ENCODE measurements around the gene CBL.
A peak's percentile ranks its signal among the peaks of the same experiment; 100 is the strongest.

CBL gene

DNA sequence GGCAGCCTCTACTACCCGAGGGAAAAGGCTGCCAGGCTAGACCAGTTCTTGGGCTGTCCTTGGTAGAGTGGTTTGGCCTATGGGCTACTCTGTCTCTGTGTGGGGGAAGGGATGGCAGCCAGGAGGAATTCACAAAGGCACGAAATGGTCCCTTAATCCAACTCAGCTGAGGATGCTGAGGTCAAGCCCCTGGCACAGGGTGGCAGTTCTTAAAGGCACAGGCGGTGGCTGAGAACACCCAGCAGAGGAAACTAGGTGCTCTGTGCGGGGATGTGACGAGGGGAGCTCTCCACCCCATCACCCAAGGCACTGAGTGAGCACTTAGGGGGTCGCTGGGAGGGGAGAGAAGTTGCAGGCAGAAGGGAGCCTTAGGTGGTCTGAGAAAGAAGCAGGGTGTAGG lies 140.5 kb downstream of the CBL start, which contains the start of gene MFRP:
Gene MFRP (minus strand): TSS at position 101 of the 400 bp plus-strand sequence. CDS start 192 bp downstream, outside the sequence.
- ChIA-PET POLR2A (ENCODE audit: low non-redundant PET) (no interaction called here), CTCF (interaction anchor here (5.5 kb wide), 1 partner anchor 10 kb away, joined by 26 read pairs; no protein-coding TSS in a partner anchor)
- DNase-seq (ENCODE audit: low spot score), result no peak
- no peak within 1 kb of the TSS for H3K27ac ChIP-seq
- TF ChIP-seq, protein P1, sequence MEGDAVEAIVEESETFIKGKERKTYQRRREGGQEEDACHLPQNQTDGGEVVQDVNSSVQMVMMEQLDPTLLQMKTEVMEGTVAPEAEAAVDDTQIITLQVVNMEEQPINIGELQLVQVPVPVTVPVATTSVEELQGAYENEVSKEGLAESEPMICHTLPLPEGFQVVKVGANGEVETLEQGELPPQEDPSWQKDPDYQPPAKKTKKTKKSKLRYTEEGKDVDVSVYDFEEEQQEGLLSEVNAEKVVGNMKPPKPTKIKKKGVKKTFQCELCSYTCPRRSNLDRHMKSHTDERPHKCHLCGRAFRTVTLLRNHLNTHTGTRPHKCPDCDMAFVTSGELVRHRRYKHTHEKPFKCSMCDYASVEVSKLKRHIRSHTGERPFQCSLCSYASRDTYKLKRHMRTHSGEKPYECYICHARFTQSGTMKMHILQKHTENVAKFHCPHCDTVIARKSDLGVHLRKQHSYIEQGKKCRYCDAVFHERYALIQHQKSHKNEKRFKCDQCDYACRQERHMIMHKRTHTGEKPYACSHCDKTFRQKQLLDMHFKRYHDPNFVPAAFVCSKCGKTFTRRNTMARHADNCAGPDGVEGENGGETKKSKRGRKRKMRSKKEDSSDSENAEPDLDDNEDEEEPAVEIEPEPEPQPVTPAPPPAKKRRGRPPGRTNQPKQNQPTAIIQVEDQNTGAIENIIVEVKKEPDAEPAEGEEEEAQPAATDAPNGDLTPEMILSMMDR (conservative IDR thresholded peaks at IDR 0.05; ENCODE audit: low read depth), result no peak

DNA sequence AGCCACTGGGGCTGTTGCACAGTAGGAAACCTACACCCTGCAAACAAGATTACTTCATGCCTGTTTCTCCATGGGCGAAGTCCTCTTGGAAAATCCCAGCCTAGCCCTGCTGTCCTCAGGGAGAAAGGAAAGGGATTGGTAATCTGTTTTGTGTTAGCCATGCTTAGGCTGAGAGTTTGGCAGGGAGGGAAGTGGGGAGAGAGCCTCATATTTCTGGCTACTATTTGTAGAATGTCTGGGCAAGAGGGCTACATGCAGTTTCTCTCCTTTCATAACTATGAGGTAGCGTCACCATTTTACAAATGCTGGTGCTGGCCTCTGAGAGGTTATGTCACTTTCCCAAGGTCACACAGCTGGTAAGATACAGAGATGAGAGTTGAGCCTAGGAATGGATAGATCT lies 141.1 kb downstream of the CBL start:
- DNase-seq (ENCODE audit: low spot score), result no peak
- CTCF ChIA-PET, result interaction anchor here (0.8 to 5.5 kb wide), 2 partner anchors 9 kb away, joined by 3 to 26 read pairs; no protein-coding TSS in a partner anchor
- H3K27ac ChIP-seq, result no peak overlapping the region
- TF ChIP-seq, protein P1 (conservative IDR thresholded peaks at IDR 0.05; ENCODE audit: low read depth), result no peak
- POLR2A ChIA-PET (ENCODE audit: low non-redundant PET), result no interaction called here

DNA sequence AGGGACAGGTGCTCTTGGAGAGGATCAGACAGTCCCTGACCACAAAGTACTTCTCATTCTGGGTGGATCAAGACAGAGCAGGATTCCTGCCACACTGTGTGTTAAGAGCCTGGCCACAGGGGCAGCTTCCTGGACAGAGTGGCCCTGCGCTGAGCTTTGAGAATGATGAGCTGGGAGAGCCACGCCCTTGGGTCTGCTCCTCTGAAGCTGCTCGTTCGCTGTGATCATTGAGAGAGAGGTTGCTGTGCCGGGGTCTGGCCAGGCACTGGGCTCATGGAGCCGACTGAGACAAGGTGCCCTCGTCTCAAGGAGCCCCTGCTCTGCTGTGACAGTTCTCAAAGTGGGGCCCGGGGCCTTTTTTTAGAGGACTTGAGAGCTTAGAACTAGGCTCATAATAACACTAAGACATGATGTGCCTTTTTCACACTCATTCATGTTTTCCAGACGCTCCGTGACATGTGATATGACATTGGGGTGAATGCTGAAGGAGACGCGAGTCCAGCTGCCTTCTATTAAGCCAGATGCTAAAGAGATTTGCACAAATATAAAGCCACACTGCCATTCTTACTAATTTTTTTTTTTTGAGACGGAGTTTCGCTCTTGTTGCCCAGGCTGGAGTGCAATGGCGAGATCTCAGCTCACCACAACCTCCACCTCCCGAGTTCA lies 141.9 kb downstream of the CBL start:
- no peak for DNase-seq (ENCODE audit: low spot score)
- POLR2A ChIA-PET (ENCODE audit: low non-redundant PET), result no interaction called here
- no peak overlapping the region for H3K27ac ChIP-seq
- TF ChIP-seq, protein P1 (conservative IDR thresholded peaks at IDR 0.05; ENCODE audit: low read depth), result no peak
- CTCF ChIA-PET, result interaction anchor here (0.6 to 5.5 kb wide), 4 partner anchors 8 to 1966 kb away, joined by 3 to 26 read pairs (median 4); no protein-coding TSS in a partner anchor

DNA sequence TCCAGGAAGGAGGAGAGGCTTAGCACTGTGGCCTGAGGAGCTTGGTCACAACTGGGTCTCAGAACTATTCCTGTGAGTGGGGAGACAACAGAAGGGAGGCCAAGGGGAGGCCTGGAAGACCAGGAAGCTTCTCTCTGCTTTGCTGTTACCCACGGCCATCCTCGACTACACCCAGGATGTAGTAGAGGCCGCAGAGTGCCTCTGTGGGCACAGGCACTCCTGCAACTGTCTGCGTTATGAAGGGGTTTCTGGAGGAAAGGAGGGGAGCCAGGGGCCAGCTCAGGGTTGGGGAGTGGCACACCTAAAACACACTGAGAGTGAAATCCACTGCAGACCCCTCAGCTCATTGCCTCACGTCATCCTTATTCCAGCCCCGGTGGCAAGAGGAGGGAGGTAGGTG lies 144.2 kb downstream of the CBL start:
- DNase-seq (ENCODE audit: low spot score), result no peak
- no peak overlapping the region for H3K27ac ChIP-seq
- TF ChIP-seq, protein P1 (conservative IDR thresholded peaks at IDR 0.05; ENCODE audit: low read depth), result no peak
- ChIA-PET POLR2A (ENCODE audit: low non-redundant PET) (no interaction called here), CTCF (interaction anchor here (0.6 to 1.2 kb wide), 4 partner anchors 11 to 758 kb away, joined by 3 to 4 read pairs (median 3); no protein-coding TSS in a partner anchor)

DNA sequence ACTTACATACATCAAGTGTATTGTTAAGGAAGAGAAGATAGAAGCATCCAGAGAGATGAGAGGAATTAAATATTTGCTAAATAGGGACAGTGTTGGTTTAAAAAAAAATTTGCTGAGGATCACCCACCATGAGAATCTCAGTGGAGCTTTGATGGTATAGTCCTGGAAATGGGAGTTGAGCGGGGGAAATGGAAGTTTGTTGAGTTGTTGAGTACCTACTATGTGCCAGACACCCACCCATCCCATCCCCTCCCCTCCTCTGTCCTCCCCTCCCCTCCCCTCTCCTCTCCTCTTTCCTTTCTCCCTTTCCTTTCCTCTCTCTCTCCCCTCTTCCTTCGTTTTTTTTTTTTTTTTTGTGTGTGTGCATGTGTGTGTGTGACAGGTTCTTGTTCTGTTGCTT lies 145.1 kb downstream of the CBL start:
- no peak for DNase-seq (ENCODE audit: low spot score)
- ChIA-PET POLR2A (ENCODE audit: low non-redundant PET) (no interaction called here), CTCF (interaction anchor here (1.2 kb wide), 1 partner anchor 757 kb away, joined by 3 read pairs; no protein-coding TSS in a partner anchor)
- TF ChIP-seq, protein P1 (conservative IDR thresholded peaks at IDR 0.05; ENCODE audit: low read depth), result no peak
- H3K27ac ChIP-seq, result no peak overlapping the region

DNA sequence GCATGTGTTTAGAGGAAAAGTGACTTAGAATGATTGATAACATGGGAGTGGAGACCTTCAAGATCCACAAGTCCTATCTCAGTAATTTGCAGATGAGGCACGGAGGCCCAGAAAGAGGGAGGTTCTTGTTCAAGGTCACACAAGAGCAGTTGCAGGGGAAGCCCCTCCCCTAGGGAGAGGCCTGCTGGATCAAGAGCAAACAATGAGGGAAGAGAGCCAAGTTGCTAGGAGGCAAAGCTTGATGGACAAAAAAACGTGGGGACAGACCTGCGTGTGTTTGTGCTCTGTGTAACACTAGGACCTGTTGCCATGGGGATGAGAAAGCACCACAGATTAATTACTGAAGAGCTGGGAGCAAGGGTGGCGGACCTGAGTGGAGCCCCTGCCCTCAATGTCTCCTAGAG lies 146.7 kb downstream of the CBL start:
- DNase-seq (ENCODE audit: low spot score), result no peak
- ChIA-PET CTCF (no interaction called here), POLR2A (ENCODE audit: low non-redundant PET) (no interaction called here)
- H3K27ac ChIP-seq, result peak overlapping the region; percentile 43
- TF ChIP-seq, protein P1 (conservative IDR thresholded peaks at IDR 0.05; ENCODE audit: low read depth), result no peak
